ENCODE results near the gene DENND1A. TPM values are rescaled to one million over a fixed set of nuclear protein-coding genes. Genes with fewer than 3 reads are reported as not detected.
"Not testable (repeated sequence)": the region's sequence is repeated elsewhere in the genome, so short reads cannot be mapped to it uniquely, and the experiment has no call there.

The DENND1A gene
- total RNA-seq, 1 donor: 35.6 TPM

- H3K4me1 ChIP-seq (ENCODE audit: insufficient read depth, low read length): peaks cover 17% of the 10 kb centered on the region
- no peak overlapping the region for H3K4me3 ChIP-seq (ENCODE audit: low read length)
- no peaks in the 10 kb centered on the region for H3K27me3 ChIP-seq (ENCODE audit: insufficient read depth, low read length)
- H3K9me3 ChIP-seq (ENCODE audit: low read depth, low read length): no peaks in the 10 kb centered on the region
Observed at GRCh38 chr9:123745451-123745850, 184.5 kb downstream of the DENND1A start.

- H3K27me3 ChIP-seq (ENCODE audit: insufficient read depth, low read length): no peaks in the 10 kb centered on the region
Observed at GRCh38 chr9:123743737-123744136, 186.2 kb downstream of the DENND1A start.

GRCh38 chr9:123742009-123742767, 187.7 kb downstream of the DENND1A start:
- H3K4me1 ChIP-seq (ENCODE audit: insufficient read depth, low read length): peaks cover 5% of the 10 kb centered on the region

More at GRCh38 chr9:123743737-123744136, 186.2 kb downstream of the DENND1A start:
- H3K9me3 ChIP-seq (ENCODE audit: low read depth, low read length): no peaks in the 10 kb centered on the region
- H3K4me1 ChIP-seq (ENCODE audit: insufficient read depth, low read length): peaks cover 5% of the 10 kb centered on the region
- no peak overlapping the region for H3K4me3 ChIP-seq (ENCODE audit: low read length)

GRCh38 chr9:123741214-123741613, 188.7 kb downstream of the DENND1A start:
- Histone ChIP-seq H3K4me1 (ENCODE audit: insufficient read depth, low read length) (peaks cover 5% of the 10 kb centered on the region), H3K4me3 (ENCODE audit: low read length) (no peak overlapping the region), H3K27me3 (ENCODE audit: insufficient read depth, low read length) (no peaks in the 10 kb centered on the region), H3K9me3 (ENCODE audit: low read depth, low read length) (no peaks in the 10 kb centered on the region)

More at GRCh38 chr9:123742009-123742767, 187.7 kb downstream of the DENND1A start:
- Histone ChIP-seq H3K4me3 (ENCODE audit: low read length) (no peak overlapping the region), H3K27me3 (ENCODE audit: insufficient read depth, low read length) (no peaks in the 10 kb centered on the region), H3K9me3 (ENCODE audit: low read depth, low read length) (no peaks in the 10 kb centered on the region)

- H3K4me1 ChIP-seq (ENCODE audit: insufficient read depth, low read length): peaks cover 9% of the 10 kb centered on the region
- H3K27me3 ChIP-seq (ENCODE audit: insufficient read depth, low read length): no peaks in the 10 kb centered on the region
- H3K9me3 ChIP-seq (ENCODE audit: low read depth, low read length): no peaks in the 10 kb centered on the region
- H3K4me3 ChIP-seq (ENCODE audit: low read length): no peak overlapping the region
Observed at GRCh38 chr9:123739902-123740301, 190.0 kb downstream of the DENND1A start.

GRCh38 chr9:123739387-123739786, 190.5 kb downstream of the DENND1A start:
- Histone ChIP-seq H3K27me3 (ENCODE audit: insufficient read depth, low read length) (no peaks in the 10 kb centered on the region), H3K4me1 (ENCODE audit: insufficient read depth, low read length) (peaks cover 14% of the 10 kb centered on the region), H3K9me3 (ENCODE audit: low read depth, low read length) (no peaks in the 10 kb centered on the region), H3K4me3 (ENCODE audit: low read length) (no peak overlapping the region)

GRCh38 chr9:123738648-123739047, 191.3 kb downstream of the DENND1A start:
- H3K4me1 ChIP-seq (ENCODE audit: insufficient read depth, low read length): peaks cover 22% of the 10 kb centered on the region
- no peak overlapping the region for H3K4me3 ChIP-seq (ENCODE audit: low read length)
- H3K9me3 ChIP-seq (ENCODE audit: low read depth, low read length): no peaks in the 10 kb centered on the region
- no peaks in the 10 kb centered on the region for H3K27me3 ChIP-seq (ENCODE audit: insufficient read depth, low read length)

GRCh38 chr9:123735376-123735775, 194.6 kb downstream of the DENND1A start:
- H3K27me3 ChIP-seq (ENCODE audit: insufficient read depth, low read length): no peaks in the 10 kb centered on the region
- peaks cover 24% of the 10 kb centered on the region for H3K4me1 ChIP-seq (ENCODE audit: insufficient read depth, low read length)
- H3K4me3 ChIP-seq (ENCODE audit: low read length): no peak overlapping the region
- H3K9me3 ChIP-seq (ENCODE audit: low read depth, low read length): no peaks in the 10 kb centered on the region

GRCh38 chr9:123728571-123728970, 201.4 kb downstream of the DENND1A start:
- H3K4me1 ChIP-seq (ENCODE audit: insufficient read depth, low read length); H3K27me3 ChIP-seq (ENCODE audit: insufficient read depth, low read length); H3K4me3 ChIP-seq (ENCODE audit: low read length); H3K9me3 ChIP-seq (ENCODE audit: low read depth, low read length): not testable (repeated sequence)

- no peaks in the 10 kb centered on the region for H3K4me1 ChIP-seq (ENCODE audit: insufficient read depth, low read length)
- no peak overlapping the region for H3K4me3 ChIP-seq (ENCODE audit: low read length)
- no peaks in the 10 kb centered on the region for H3K27me3 ChIP-seq (ENCODE audit: insufficient read depth, low read length)
- H3K9me3 ChIP-seq (ENCODE audit: low read depth, low read length): no peaks in the 10 kb centered on the region
Observed at GRCh38 chr9:123727332-123727731, 202.6 kb downstream of the DENND1A start.

- H3K27me3 ChIP-seq (ENCODE audit: insufficient read depth, low read length): no peaks in the 10 kb centered on the region
- no peak overlapping the region for H3K4me3 ChIP-seq (ENCODE audit: low read length)
- H3K4me1 ChIP-seq (ENCODE audit: insufficient read depth, low read length): no peaks in the 10 kb centered on the region
- no peaks in the 10 kb centered on the region for H3K9me3 ChIP-seq (ENCODE audit: low read depth, low read length)
Observed at GRCh38 chr9:123725389-123725788, 204.5 kb downstream of the DENND1A start.

GRCh38 chr9:123724211-123724796, 205.6 kb downstream of the DENND1A start:
- Histone ChIP-seq H3K4me1 (ENCODE audit: insufficient read depth, low read length) (no peaks in the 10 kb centered on the region), H3K27me3 (ENCODE audit: insufficient read depth, low read length) (no peaks in the 10 kb centered on the region), H3K9me3 (ENCODE audit: low read depth, low read length) (no peaks in the 10 kb centered on the region), H3K4me3 (ENCODE audit: low read length) (no peak overlapping the region)

GRCh38 chr9:123723135-123723875, 206.6 kb downstream of the DENND1A start:
- Histone ChIP-seq H3K9me3 (ENCODE audit: low read depth, low read length) (no peaks in the 10 kb centered on the region), H3K4me1 (ENCODE audit: insufficient read depth, low read length) (no peaks in the 10 kb centered on the region), H3K27me3 (ENCODE audit: insufficient read depth, low read length) (no peaks in the 10 kb centered on the region), H3K4me3 (ENCODE audit: low read length) (no peak overlapping the region)

GRCh38 chr9:123722378-123722777, 207.5 kb downstream of the DENND1A start:
- no peaks in the 10 kb centered on the region for H3K9me3 ChIP-seq (ENCODE audit: low read depth, low read length)
- H3K4me3 ChIP-seq (ENCODE audit: low read length): no peak overlapping the region
- H3K4me1 ChIP-seq (ENCODE audit: insufficient read depth, low read length): no peaks in the 10 kb centered on the region
- no peaks in the 10 kb centered on the region for H3K27me3 ChIP-seq (ENCODE audit: insufficient read depth, low read length)

- Histone ChIP-seq H3K27me3 (ENCODE audit: insufficient read depth, low read length) (no peaks in the 10 kb centered on the region), H3K9me3 (ENCODE audit: low read depth, low read length) (no peaks in the 10 kb centered on the region), H3K4me1 (ENCODE audit: insufficient read depth, low read length) (no peaks in the 10 kb centered on the region), H3K4me3 (ENCODE audit: low read length) (no peak overlapping the region)
Observed at GRCh38 chr9:123718188-123718587, 211.7 kb downstream of the DENND1A start.
